ENCODE results near the gene HFM1.

Gene HFM1

GRCh38 chr1:91245435-91245834 lies 159.2 kb downstream of the HFM1 start:
- no peak for DNase-seq (ENCODE audit: low spot score)
- H3K23ac ChIP-seq (ENCODE audit: low read depth, low read length, poor library complexity) = no peak overlapping the region
- no peak overlapping the region for H2AFZ ChIP-seq (ENCODE audit: low read length)
- no peaks in the 10 kb centered on the region for H3K27me3 ChIP-seq (ENCODE audit: control insufficient read depth in 3 of 3, insufficient read depth in 3 of 3, low read depth in 1 of 3, low read length in 3 of 3)
- H3K4me1 ChIP-seq (ENCODE audit: control insufficient read depth in 2 of 2, insufficient read depth in 1 of 2, low read depth in 1 of 2, low read length in 2 of 2) = no peaks in the 10 kb centered on the region
- H3K36me3 ChIP-seq (replicated peaks in 1 of 2; ENCODE audit: control insufficient read depth in 2 of 2, insufficient read depth in 2 of 2, low read length in 2 of 2) = no peaks in the 10 kb centered on the region
- H3K4ac ChIP-seq (ENCODE audit: low read length) = no peak overlapping the region
- H2BK12ac ChIP-seq (ENCODE audit: low read length) = no peak overlapping the region
- no peak overlapping the region for H3K4me2 ChIP-seq (ENCODE audit: insufficient read depth, low read length, poor library complexity, severe bottlenecking)
- no peak overlapping the region for H3K18ac ChIP-seq (ENCODE audit: low read length)
- H3K9ac ChIP-seq (ENCODE audit: low read depth, low read length, poor library complexity) = no peak overlapping the region
- WGBS, 2 donors (ENCODE audit: extremely low coverage in 2 of 2, insufficient read length in 2 of 2, insufficient replicate concordance in 1 of 2) = no CpG with 5 or more reads among the region's 3 CpGs
- no peak overlapping the region for H3K4me3 ChIP-seq (ENCODE audit: low read length in 2 of 2)
- peaks cover 0 to 2% of the 10 kb centered on the region in 2 donors for H3K9me3 ChIP-seq (replicated peaks in 1 of 2; ENCODE audit: control insufficient read depth in 2 of 2, insufficient read depth in 1 of 2, low read depth in 1 of 2, low read length in 2 of 2)
- H4K8ac ChIP-seq (ENCODE audit: low read depth, low read length) = no peak overlapping the region
- no peak overlapping the region for H2AK5ac ChIP-seq (ENCODE audit: low read depth, low read length)
- H3K79me1 ChIP-seq (ENCODE audit: low read depth, low read length) = no peaks in the 10 kb centered on the region
- H2BK120ac ChIP-seq (ENCODE audit: low read depth, low read length) = no peak overlapping the region
- no peak overlapping the region for H3K27ac ChIP-seq (replicated peaks; ENCODE audit: low read length)
- no peak overlapping the region for H3K14ac ChIP-seq (ENCODE audit: low read length)
- no peak overlapping the region for H2BK15ac ChIP-seq (ENCODE audit: low read length)
- no peak overlapping the region for H4K91ac ChIP-seq (ENCODE audit: low read depth, low read length, poor library complexity)
- no peak overlapping the region for H2BK5ac ChIP-seq (ENCODE audit: low read length)

- H3K4me3 ChIP-seq (ENCODE audit: low read length in 2 of 2) = no peak overlapping the region
- H3K27me3 ChIP-seq (ENCODE audit: control insufficient read depth in 3 of 3, insufficient read depth in 3 of 3, low read depth in 1 of 3, low read length in 3 of 3) = no peaks in the 10 kb centered on the region
- no peaks in the 10 kb centered on the region for H3K36me3 ChIP-seq (replicated peaks in 1 of 2; ENCODE audit: control insufficient read depth in 2 of 2, insufficient read depth in 2 of 2, low read length in 2 of 2)
- no peak overlapping the region for H4K91ac ChIP-seq (ENCODE audit: low read depth, low read length, poor library complexity)
- no peak overlapping the region for H2AFZ ChIP-seq (ENCODE audit: low read length)
- no CpG with 5 or more reads among the region's 2 CpGs for WGBS, 2 donors (ENCODE audit: extremely low coverage in 2 of 2, insufficient read length in 2 of 2, insufficient replicate concordance in 1 of 2)
- no peak for DNase-seq (ENCODE audit: low spot score)
- no peak overlapping the region for H4K8ac ChIP-seq (ENCODE audit: low read depth, low read length)
- H3K18ac ChIP-seq (ENCODE audit: low read length) = no peak overlapping the region
- no peaks in the 10 kb centered on the region for H3K4me1 ChIP-seq (ENCODE audit: control insufficient read depth in 2 of 2, insufficient read depth in 1 of 2, low read depth in 1 of 2, low read length in 2 of 2)
- no peak overlapping the region for H3K14ac ChIP-seq (ENCODE audit: low read length)
- H2BK12ac ChIP-seq (ENCODE audit: low read length) = no peak overlapping the region
- no peak overlapping the region for H2AK5ac ChIP-seq (ENCODE audit: low read depth, low read length)
- H3K27ac ChIP-seq (replicated peaks; ENCODE audit: low read length) = no peak overlapping the region
- no peaks in the 10 kb centered on the region for H3K79me1 ChIP-seq (ENCODE audit: low read depth, low read length)
- H2BK120ac ChIP-seq (ENCODE audit: low read depth, low read length) = no peak overlapping the region
- H3K9me3 ChIP-seq (replicated peaks in 1 of 2; ENCODE audit: control insufficient read depth in 2 of 2, insufficient read depth in 1 of 2, low read depth in 1 of 2, low read length in 2 of 2) = peaks cover 0 to 2% of the 10 kb centered on the region in 2 donors
- no peak overlapping the region for H2BK15ac ChIP-seq (ENCODE audit: low read length)
- no peak overlapping the region for H3K4ac ChIP-seq (ENCODE audit: low read length)
- no peak overlapping the region for H2BK5ac ChIP-seq (ENCODE audit: low read length)
- H3K9ac ChIP-seq (ENCODE audit: low read depth, low read length, poor library complexity) = no peak overlapping the region
- no peak overlapping the region for H3K23ac ChIP-seq (ENCODE audit: low read depth, low read length, poor library complexity)
- no peak overlapping the region for H3K4me2 ChIP-seq (ENCODE audit: insufficient read depth, low read length, poor library complexity, severe bottlenecking)
Observed at GRCh38 chr1:91244737-91245136, 159.9 kb downstream of the HFM1 start.

- Histone ChIP-seq H3K36me3 (replicated peaks in 1 of 2; ENCODE audit: control insufficient read depth in 2 of 2, insufficient read depth in 2 of 2, low read length in 2 of 2) (no peaks in the 10 kb centered on the region), H3K4me1 (ENCODE audit: control insufficient read depth in 2 of 2, insufficient read depth in 1 of 2, low read depth in 1 of 2, low read length in 2 of 2) (no peaks in the 10 kb centered on the region), H3K9me3 (replicated peaks in 1 of 2; ENCODE audit: control insufficient read depth in 2 of 2, insufficient read depth in 1 of 2, low read depth in 1 of 2, low read length in 2 of 2) (peaks cover 0 to 2% of the 10 kb centered on the region in 2 donors), H2BK120ac (ENCODE audit: low read depth, low read length) (no peak overlapping the region), H3K27me3 (ENCODE audit: control insufficient read depth in 3 of 3, insufficient read depth in 3 of 3, low read depth in 1 of 3, low read length in 3 of 3) (no peaks in the 10 kb centered on the region), H3K27ac (replicated peaks; ENCODE audit: low read length) (no peak overlapping the region), H3K9ac (ENCODE audit: low read depth, low read length, poor library complexity) (no peak overlapping the region), H3K14ac (ENCODE audit: low read length) (no peak overlapping the region), H3K4ac (ENCODE audit: low read length) (no peak overlapping the region), H4K8ac (ENCODE audit: low read depth, low read length) (no peak overlapping the region), H3K4me2 (ENCODE audit: insufficient read depth, low read length, poor library complexity, severe bottlenecking) (no peak overlapping the region), H2BK12ac (ENCODE audit: low read length) (no peak overlapping the region), H3K23ac (ENCODE audit: low read depth, low read length, poor library complexity) (no peak overlapping the region), H2AK5ac (ENCODE audit: low read depth, low read length) (no peak overlapping the region), H2BK5ac (ENCODE audit: low read length) (no peak overlapping the region), H2BK15ac (ENCODE audit: low read length) (no peak overlapping the region), H3K18ac (ENCODE audit: low read length) (no peak overlapping the region), H3K4me3 (ENCODE audit: low read length in 2 of 2) (no peak overlapping the region), H3K79me1 (ENCODE audit: low read depth, low read length) (no peaks in the 10 kb centered on the region), H2AFZ (ENCODE audit: low read length) (no peak overlapping the region), H4K91ac (ENCODE audit: low read depth, low read length, poor library complexity) (no peak overlapping the region)
- DNase-seq (ENCODE audit: low spot score) = no peak
Observed at GRCh38 chr1:91243171-91243570, 161.5 kb downstream of the HFM1 start.

DNA sequence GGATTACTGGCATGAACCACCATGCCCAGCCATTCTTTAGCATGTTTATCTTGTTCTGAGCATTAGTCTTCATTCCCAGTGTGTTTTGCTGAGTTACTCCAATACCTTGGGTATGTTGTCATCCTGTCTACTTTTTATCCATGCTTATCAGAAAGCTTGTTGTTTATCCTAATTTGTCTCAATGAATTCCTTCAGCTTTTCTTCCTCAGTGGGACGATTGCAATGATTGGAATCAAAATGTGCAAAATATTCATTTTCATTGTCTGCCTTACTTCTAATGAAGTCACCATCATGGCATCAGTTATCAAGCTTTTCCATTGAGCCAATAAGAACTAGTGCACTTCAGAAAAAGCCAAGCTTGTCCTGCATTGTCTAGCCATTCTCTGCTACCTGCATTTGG lies 170.5 kb downstream of the HFM1 start:
- Histone ChIP-seq H3K18ac (ENCODE audit: low read length) (no peak overlapping the region), H2BK5ac (ENCODE audit: low read length) (no peak overlapping the region), H3K27ac (replicated peaks; ENCODE audit: low read length) (no peak overlapping the region), H3K4me2 (ENCODE audit: insufficient read depth, low read length, poor library complexity, severe bottlenecking) (no peak overlapping the region), H3K14ac (ENCODE audit: low read length) (no peak overlapping the region), H3K27me3 (ENCODE audit: control insufficient read depth in 3 of 3, insufficient read depth in 3 of 3, low read depth in 1 of 3, low read length in 3 of 3) (no peaks in the 10 kb centered on the region), H2BK15ac (ENCODE audit: low read length) (no peak overlapping the region), H3K79me1 (ENCODE audit: low read depth, low read length) (no peaks in the 10 kb centered on the region), H3K9ac (ENCODE audit: low read depth, low read length, poor library complexity) (no peak overlapping the region), H3K9me3 (replicated peaks in 1 of 2; ENCODE audit: control insufficient read depth in 2 of 2, insufficient read depth in 1 of 2, low read depth in 1 of 2, low read length in 2 of 2) (no peaks in the 10 kb centered on the region), H3K36me3 (replicated peaks in 1 of 2; ENCODE audit: control insufficient read depth in 2 of 2, insufficient read depth in 2 of 2, low read length in 2 of 2) (no peaks in the 10 kb centered on the region), H3K23ac (ENCODE audit: low read depth, low read length, poor library complexity) (no peak overlapping the region), H2AFZ (ENCODE audit: low read length) (no peak overlapping the region), H2BK120ac (ENCODE audit: low read depth, low read length) (no peak overlapping the region), H3K4me1 (ENCODE audit: control insufficient read depth in 2 of 2, insufficient read depth in 1 of 2, low read depth in 1 of 2, low read length in 2 of 2) (peaks cover 0 to 4% of the 10 kb centered on the region in 2 donors), H3K4ac (ENCODE audit: low read length) (no peak overlapping the region), H3K4me3 (ENCODE audit: low read length in 2 of 2) (no peak overlapping the region), H2AK5ac (ENCODE audit: low read depth, low read length) (no peak overlapping the region), H2BK12ac (ENCODE audit: low read length) (no peak overlapping the region), H4K91ac (ENCODE audit: low read depth, low read length, poor library complexity) (no peak overlapping the region), H4K8ac (ENCODE audit: low read depth, low read length) (no peak overlapping the region)
- no peak for DNase-seq (ENCODE audit: low spot score)
- WGBS, 2 donors (ENCODE audit: extremely low coverage in 2 of 2, insufficient read length in 2 of 2, insufficient replicate concordance in 1 of 2) = no CpG with 5 or more reads among the region's 1 CpG
